HT-29 (cell line): ENCODE measurements around the gene TMEM63A. TPM values are rescaled to one million over a fixed set of nuclear protein-coding genes. Genes with fewer than 3 reads are reported as not detected.
"Not testable (repeated sequence)": the region's sequence is repeated elsewhere in the genome, so short reads cannot be mapped to it uniquely, and the experiment has no call there.

Experiments used
- DNase-seq: peaks from one replicate; pipeline ENCODE4 v3.0.0-alpha.2; 2015; ENCODE audit warnings: low spot score
- total RNA-seq: library from RNA; depleted of rRNA; stranded (reverse); fragments of >200 nt; shearing (Covaris generic); gene quantifications from 2 replicates; pipeline ENCODE4 v1.2.3, GENCODE V29; 2014; rRNA removed

TMEM63A gene
- total RNA-seq: 88.9 and 98.3 TPM in 2 replicates

DNA sequence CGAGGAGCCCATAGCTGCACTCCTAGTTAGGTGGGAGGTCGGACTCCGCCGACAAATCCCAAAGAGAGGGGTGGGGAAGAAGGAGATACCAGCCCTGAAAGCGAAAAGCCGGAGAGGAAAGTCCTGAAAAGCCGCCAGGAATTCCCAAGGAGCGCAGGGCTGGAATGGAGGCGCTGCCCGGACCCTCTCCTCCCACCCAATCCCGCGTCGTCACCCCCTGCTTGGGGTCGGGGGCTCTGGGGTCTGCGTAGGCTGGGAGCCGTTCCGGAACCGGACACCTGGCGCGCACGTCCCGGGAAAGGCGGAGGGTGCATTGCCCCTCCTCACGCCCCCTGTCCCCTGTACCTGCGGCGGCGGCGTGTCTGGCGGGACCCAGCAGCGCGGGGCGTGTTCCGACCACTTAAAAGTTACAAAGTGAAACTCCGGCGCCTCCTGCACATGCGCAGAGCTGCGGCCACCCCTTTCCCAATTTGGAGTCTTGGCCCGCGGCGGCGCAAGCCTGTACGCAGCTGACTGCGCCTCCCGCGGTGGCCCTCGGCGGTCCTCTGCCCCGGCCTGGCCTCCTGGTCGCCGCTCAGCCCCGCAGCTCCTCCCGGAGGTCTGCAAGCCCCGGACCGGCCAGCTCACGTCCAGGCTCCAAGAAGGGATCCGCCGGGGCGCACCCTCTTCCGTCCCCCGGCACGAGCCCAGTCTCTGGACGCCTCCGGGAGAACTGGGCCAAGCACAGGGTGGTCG, at the start of gene TMEM63A:
Gene TMEM63A (minus strand): TSS at position 422 of the 735 bp plus-strand sequence. CDS start 4,800 bp downstream, outside the sequence.
- DNase-seq: peak; percentile 88

DNA sequence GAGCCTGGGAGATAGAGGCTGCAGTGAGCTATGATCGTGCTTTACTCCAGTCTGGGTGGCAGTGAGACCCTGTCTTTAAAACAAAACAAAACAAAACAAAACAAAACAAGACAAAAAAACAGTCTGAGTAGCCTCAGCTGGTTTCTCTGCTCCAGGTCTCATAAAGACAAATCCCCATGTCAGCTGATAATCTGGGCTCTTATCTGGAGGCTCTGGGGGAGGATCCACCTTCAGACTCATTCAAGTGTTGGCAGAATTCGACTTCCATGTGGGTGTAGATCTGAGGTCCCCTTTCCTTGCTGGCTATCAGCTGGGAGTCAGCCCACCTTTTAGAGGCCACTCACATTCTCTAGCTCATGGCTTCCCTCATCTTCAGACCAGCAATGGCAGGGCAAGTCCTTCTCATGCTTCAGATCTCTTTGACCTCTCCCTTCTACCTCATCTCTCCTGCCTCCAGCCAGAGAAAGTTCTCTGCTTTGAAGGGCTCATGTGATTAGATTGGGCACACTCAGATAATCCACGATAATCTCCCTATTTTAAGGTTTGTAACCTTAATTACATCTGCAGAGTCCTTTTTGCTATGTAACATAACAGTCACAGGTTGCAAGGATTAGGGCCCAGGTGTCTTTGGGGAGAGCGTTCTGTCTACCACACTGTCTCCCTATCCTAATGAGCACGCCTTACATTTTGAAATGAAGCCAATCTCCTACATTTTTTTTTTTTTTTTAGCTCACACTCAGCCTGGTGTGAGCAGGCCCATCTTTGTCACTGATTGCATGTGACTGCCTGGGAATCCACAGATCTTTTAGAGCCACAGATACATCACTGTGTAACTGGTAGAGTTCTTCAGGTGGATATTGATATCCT, 49.3 kb upstream of the TMEM63A start:
- no peak for DNase-seq

DNA sequence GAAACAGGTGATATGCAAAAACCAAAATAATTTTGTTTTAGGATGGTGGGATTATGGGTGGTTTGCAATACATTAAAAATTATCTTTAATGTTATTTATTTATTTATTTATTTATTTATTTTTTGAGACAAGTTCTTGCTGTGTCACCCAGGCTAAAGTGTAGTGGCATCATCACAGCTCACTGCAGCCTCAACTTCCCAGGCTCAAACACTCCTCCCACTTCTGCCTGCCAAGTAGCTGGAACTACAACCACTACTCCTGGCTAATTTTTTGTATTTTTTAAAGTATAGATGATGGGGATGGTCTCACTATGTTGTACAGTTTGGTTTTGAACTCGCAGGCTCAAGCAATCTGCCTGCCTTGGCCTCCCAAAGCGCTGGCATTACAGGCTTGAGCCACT, 48.4 kb upstream of the TMEM63A start:
- no peak for DNase-seq

DNA sequence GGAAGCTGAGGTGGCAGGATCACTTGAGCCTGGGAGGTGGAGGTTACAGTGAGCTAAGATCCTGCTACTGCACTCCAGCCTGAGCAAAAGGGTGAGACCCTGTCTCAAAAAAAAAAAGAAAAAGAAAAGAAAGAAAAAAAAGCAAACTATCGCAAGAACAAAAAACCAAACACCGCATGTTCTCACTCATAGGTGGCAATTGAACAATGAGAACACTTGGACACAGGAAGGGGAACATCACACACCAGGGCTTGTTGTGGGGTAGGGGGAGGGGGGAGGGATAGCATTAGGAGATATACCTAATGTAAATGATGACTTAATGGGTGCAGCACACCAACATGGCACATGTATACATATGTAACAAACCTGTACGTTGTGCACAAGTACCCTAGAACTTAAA, 47.3 kb upstream of the TMEM63A start:
- DNase-seq: not testable (repeated sequence)

DNA sequence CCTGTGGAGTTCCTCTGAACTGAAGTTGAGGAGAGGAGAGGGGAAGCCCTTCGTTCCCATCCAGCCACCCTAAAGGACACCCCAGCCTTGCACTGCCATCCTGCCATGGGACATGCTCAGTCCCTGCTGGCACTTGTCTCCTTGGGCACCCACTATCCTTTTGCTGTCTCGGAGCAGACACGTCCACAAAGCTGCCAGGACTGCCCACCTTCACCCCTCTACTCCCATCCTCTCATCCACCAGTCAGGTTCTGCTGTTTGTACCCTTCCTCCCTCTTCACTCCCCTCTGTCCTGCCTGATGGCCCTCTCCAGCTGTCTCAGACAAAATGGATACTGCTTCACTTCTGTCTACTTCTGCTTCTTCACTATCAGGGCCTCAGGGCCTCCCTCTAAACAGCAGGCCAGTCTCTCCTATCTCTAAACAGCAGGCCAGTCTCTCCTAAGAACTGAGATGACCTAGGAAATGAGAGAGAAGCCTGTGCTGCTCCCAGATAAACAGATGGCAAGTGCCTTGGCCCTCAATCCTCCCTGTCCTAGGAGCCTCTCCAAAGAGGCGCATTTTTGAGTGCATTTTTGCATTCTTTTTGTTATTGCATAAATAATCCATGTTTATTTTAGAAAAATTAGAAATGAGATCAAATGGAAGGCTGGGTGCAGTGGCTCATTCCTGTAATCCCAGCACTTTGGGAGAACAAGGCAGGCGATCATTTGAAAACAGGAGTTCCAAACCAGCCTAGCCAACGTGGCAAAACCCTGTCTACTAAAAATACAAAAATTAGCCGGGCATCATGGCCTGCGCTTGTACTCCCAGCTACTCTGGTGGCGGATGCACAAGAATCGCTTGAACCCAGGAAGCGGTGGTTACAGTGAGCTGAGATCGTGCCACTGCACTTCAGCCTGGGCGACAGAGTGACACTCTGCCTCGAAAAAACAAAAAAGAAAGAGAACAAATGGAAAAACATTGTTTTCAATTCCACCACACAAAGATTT, 46.3 kb upstream of the TMEM63A start:
- no peak for DNase-seq

DNA sequence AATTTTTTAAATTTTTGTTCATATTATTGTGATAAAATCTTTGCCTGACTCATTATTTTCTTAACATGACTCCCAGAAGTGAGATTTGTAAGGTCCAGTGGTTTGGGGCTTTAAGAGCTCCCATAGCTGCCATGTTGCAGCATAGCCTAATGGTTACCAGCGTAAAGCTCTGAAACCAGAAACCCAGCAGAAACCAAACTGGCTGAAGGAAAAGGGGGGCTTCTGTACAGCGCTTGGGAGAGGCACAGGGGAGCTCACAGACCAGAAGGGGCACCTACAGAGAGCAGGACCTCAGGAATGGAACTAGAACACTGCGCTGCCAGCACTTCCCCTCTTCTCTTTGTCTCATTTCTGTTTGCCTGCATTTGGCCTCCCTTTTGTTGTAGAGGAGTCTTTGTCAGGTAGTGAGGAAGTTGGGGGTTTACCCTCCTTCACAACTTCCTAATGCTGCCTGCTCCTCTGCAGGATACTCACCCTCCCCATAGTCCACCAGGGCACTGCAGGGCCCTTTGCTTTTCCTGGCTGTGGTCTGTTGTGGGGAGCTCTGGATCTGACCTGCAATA, 44.5 kb upstream of the TMEM63A start:
- DNase-seq: no peak

DNA sequence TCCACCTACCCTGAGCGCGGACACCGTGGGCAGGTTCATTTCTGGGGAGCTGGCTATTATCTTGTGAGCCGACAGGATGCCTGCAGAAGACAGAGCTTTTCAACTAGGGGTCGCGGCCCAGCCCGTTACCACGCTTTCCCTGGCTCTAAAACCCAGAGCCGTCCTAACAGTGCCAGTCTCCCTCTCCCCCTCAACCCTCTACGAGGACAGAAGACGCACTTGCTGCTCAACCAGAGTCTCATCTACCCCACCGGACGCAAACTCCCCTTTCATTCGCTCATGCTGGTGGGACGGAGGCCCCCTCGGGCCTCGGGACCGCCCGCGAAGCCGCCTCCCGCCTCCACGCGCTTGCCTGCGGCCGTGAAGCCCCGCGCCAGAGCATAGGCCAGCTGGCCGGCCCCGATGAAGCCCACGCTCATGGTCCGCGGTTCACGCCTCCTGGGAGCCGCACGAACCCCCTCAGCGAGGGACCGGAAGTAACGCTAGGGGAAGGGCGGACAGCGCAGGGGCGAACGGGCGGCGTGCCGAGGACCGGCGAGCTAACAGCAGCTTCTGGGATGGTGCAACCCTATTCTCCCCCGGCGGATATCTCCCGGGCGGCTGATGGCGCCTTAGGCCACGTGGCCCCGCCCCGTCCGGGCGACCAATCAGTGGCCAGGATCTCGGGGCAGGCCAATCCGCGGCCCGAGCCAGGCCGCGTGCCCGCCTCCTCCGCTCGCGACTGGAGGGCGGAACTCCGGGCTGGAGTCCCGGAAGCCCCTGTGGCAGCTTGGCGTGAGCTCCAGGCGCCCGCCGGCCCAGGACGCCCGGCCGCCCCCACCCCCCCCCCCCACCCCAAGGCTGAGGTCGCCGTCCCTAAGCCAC, 41.7 kb upstream of the TMEM63A start, which contains the start of gene PYCR2:
Gene PYCR2 (minus strand): TSS at position 559 of the 864 bp plus-strand sequence. CDS start 140 bp downstream, at position 419.
- DNase-seq: peak; percentile 96

DNA sequence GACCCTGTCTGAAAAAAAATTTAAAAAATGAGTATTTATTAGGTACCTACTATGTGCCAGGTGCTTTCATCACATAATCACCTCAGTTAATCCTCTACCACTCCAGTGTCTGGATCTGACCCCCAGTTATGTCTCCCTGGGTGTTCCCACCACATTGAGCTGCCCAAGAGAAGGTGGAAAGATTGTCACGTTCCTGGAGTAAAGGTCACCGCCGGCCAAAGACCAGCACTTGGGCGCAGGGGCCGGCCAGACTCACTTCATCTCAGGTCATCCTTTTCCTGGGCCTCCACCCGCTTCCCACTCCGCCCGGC, 41.2 kb upstream of the TMEM63A start:
- DNase-seq: no peak

DNA sequence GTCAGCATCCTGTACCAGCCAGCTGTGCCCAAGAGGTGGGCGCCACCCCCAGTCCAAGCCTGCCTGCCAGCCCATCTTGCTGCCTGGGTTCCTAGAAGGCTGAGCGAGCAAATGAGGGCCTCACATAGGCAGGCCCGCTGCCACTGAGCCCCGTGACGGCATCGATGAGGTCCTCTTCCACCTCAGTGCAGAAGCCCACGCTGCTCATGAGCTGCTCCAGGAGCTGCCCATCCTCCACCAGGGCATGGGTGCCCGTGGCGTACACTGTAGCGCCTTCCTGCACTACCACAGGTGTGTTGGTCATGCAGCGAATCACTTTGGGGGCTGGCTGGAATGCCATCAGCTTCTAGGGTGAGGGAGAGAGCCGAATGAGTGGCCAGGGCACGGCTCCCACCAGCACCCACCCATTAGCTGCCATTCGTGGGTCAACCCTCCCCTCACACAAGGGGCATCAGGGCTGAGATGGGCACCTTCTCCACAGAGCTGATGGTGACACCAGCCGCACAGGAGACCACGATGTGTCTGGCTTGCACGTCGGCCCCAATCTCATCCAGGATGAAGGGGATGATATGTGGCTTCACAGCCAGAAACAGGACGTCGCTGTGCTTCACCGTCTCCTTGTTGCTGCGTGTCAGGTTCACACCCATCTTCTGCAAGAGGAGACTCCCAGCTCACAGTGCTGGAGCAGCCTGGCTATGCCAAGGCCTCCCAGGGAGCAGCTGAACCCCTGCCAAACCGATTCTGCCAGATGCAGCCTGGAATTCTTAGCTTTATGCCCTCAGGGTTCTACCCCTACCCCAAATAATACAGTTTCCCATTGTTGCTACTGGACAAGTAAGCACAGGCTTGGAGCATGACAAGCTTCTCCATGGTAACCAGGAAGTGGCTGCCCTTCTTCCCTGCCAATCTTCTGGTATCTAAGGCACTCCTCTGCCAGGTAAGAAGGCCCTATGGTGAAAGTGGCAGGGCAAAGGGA, 39.8 kb upstream of the TMEM63A start:
- no peak for DNase-seq

DNA sequence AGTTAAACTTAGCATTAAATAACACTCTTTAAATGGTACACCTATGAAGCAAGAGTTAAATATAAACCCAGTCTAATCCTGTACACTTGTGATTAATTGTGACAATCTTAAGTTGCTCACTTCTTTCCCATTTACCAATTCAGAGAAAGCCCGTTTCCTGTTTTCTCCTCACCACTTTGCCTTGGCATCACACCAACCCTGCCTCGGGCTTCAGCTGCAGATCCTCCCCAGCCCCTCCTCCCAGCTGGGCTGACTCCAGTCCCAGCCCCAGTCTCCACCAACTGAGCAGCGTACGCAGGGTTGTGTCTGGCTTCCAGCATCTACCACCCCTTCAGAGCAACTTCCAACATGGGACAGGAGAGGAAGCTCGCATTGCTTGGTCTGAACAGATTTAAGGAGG, 37.7 kb upstream of the TMEM63A start:
- DNase-seq: no peak

DNA sequence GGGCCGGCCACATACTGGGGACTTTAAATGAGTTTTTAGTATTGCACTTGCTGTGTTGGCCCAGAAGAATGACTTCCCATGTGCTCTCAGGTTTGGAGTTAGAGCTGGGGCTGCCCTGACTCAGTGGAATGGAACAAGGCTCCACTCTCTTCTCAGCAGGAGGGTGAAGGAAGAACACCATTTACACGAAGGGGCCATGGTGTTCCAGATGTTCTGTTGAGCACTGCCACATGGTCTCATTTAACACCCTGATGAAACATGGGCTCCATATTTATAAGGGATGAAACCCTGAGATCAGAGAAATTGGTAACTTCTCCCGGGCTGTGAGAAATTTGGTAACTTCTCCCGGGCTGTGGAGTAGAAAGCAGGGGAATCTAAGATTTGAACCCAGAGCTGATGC, 36.1 kb upstream of the TMEM63A start:
- no peak for DNase-seq

DNA sequence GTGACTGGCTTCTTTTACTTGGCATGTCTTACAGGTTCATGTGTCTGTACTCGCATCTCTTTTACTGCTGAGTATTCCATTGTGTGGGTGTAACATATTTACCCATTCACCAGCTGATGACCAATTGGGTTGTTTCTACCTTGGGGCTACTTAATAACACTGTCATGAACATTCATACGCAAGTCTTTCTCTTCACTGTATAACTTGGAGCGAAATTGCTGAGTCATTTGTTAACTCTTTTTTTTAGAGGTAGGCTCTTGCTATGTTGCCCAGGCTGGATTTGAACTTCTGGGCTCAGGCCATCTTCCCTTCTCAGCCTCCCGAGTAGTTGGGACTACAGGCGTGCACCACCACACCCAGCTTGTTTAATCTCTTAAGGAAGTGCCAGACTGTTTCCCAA, 35.4 kb upstream of the TMEM63A start:
- no peak for DNase-seq

DNA sequence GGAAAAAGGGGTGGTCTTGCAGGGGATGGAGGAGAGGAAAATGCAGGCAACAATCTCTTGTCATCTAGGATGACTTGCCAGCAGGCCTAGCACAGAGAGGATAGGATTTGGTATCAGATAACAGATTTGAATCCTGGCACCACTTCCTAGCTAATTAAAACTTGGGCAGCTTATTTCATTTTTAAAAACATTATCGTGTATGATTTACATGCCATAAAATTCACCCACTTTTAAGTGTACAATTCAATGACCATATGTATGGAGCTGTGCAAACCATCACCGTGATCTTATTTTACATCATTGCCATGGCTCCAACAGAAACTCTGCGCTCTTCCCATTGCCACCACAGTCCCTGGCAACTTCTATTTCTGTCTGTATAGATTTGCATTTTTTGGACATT, 34.9 kb upstream of the TMEM63A start:
- DNase-seq: no peak

DNA sequence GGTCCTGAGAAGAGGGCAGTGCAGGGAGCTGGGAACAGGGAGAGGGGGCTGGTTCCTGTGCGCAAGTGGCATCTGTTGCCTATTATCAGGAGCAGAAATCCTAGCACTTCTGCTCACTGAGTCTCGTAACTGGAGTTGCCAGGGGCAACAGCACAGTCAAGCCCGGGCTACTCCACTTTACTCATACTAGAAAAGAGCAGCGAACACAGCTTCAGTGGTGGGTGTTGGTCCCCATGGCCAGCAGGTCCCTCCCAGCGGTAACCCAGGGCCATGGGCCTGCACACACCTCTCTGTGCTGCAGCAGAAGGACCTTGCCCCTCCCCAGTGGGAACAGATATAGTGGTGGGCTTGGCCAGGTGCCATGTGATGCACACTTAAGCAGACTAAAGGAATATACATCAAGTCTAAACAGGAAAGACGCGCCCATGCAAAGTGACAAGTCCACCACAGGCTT, 33.4 kb upstream of the TMEM63A start:
- no peak for DNase-seq

DNA sequence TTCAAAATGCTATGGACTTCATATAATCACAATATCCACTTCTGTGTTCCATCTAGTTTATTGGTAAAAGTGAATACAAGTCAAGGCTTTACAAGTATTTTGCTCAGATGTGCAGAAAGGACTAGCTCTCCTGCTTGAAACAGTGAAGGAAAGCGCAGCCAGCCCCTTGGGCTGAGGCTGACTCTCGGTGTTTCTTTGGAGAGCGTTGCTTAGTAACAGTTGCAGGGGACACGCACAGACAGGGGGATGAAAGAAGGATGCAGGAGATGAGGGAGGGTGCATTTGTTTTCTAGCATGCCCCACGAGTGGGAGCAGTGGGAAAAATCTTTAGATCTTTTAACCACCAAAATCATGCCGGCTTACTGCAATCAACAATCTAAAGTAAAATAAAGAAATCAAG, 32.8 kb upstream of the TMEM63A start:
- DNase-seq: no peak

DNA sequence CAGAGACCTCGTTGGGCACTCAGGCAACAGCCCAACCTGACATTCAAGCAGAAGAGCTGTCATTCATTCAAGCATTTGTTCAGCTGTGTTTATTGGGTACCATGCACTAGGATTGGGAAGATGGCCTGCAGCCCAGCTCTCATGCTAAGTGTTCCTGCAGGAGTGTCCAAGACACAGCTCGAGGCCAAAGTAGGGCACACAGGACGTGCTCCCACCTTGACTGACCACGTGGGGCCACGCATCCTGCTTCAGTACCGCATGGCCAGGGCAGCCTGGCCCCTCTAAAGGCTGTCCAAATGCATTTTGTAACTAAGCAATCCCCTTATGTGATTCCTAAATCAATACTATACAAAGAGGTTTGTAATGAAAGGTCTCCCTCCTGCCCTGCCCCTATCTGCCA, 32.2 kb upstream of the TMEM63A start:
- DNase-seq: no peak

DNA sequence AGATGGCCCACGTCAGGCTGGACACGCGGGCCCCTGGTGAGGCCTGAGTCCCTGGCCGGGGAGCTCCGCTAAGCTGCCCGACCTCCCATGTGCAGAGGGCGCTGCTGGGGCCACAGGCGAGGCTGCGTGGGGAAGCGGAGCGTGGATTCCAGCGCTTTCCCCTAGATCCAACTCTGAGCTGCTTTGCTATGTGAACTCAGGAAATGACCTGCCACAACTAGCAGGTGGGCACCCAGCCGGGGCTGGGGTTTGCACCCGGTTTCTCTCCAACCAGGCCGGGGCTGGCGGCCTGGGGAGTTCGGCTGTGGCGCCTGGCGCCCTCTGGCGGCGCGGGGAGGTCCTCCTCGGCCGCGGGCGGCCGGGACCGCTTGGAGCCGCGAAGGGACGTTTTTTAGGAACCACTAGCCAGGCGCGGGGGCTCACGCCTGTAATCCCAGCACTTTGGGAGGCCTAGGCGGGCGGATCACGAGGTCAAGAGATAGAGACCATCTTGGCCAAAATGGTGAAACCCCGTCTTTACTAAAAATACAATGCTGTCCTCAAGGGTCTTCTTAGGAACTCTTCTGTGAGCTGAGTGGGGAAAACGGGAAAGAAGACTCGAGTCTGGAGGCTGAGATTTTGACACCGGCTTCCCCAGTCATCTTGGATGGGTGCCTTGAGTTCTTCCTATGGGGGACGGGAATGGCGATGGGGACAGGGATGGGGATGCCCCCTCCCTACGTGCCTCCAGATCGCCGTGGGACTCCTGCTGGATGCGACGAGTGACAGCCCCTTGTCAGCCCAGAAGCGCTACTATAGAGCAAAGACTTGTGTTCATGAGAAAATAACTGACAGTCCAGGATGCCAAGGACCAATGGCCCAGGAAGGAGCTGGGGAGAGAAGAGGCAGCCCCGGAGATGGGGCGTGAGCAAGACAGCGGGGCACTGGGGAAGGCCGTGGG, 29.3 kb upstream of the TMEM63A start:
- DNase-seq: peak; percentile 69

DNA sequence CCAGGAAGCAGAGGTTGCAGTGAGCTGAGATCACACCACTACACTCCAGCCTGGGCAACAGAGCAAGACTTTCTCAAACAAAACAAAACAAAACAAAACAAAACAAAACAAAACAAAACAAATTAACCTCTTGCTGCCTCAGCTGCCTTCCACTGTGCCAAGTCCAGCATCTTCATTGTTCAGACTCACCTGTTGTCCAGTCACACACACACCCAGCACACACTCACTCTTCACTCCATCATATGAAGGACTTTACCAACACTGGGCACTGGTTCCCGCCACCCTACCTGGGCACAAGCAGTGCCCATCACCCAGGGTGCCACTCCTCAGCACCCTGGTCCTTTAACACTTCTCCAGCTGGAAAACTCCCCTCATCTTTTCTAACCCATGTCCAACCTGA, 27.3 kb upstream of the TMEM63A start:
- no peak for DNase-seq
